ENCODE measurements around the gene MAB21L4.

MAB21L4 gene

DNA sequence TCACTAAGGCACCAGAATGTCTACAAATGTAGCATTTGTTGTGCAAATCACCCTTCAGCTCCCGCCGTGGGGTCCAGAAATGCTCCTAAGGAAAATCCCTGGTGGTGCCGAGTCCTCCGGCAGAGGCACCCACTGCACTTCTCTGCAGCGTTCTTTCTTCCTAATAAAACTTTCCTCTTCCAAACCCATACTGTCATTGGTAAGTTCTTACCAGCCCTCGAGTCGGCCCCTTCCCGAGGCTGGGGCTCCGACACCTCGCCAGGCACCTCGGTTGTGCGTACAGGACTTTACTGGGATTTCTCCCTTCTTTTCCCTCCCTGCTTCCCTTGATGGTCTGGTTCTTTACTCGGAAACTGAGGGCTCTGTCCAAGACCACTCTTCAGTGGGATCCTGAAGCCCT, 37.6 kb downstream of the MAB21L4 start:
- TF ChIP-seq, protein P1, sequence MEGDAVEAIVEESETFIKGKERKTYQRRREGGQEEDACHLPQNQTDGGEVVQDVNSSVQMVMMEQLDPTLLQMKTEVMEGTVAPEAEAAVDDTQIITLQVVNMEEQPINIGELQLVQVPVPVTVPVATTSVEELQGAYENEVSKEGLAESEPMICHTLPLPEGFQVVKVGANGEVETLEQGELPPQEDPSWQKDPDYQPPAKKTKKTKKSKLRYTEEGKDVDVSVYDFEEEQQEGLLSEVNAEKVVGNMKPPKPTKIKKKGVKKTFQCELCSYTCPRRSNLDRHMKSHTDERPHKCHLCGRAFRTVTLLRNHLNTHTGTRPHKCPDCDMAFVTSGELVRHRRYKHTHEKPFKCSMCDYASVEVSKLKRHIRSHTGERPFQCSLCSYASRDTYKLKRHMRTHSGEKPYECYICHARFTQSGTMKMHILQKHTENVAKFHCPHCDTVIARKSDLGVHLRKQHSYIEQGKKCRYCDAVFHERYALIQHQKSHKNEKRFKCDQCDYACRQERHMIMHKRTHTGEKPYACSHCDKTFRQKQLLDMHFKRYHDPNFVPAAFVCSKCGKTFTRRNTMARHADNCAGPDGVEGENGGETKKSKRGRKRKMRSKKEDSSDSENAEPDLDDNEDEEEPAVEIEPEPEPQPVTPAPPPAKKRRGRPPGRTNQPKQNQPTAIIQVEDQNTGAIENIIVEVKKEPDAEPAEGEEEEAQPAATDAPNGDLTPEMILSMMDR (IDR thresholded peaks at IDR 0.05), result no peak
- Histone ChIP-seq H3K9ac (no peak overlapping the region), H3K36me3 (ENCODE audit: control insufficient read depth, insufficient read depth, low read length) (no peaks in the 10 kb centered on the region), H3K4me2 (ENCODE audit: low read length) (no peak overlapping the region), H3K79me2 (no peaks in the 10 kb centered on the region), H3K9me3 (ENCODE audit: control insufficient read depth, low read length) (no peaks in the 10 kb centered on the region), H3K27me3 (ENCODE audit: control insufficient read depth, insufficient read depth, low read length) (no peaks in the 10 kb centered on the region), H2AFZ (no peak overlapping the region), H3K4me3 (ENCODE audit: low read depth, low read length) (no peak overlapping the region), H3K4me1 (no peaks in the 10 kb centered on the region), H3K27ac (no peak overlapping the region)

DNA sequence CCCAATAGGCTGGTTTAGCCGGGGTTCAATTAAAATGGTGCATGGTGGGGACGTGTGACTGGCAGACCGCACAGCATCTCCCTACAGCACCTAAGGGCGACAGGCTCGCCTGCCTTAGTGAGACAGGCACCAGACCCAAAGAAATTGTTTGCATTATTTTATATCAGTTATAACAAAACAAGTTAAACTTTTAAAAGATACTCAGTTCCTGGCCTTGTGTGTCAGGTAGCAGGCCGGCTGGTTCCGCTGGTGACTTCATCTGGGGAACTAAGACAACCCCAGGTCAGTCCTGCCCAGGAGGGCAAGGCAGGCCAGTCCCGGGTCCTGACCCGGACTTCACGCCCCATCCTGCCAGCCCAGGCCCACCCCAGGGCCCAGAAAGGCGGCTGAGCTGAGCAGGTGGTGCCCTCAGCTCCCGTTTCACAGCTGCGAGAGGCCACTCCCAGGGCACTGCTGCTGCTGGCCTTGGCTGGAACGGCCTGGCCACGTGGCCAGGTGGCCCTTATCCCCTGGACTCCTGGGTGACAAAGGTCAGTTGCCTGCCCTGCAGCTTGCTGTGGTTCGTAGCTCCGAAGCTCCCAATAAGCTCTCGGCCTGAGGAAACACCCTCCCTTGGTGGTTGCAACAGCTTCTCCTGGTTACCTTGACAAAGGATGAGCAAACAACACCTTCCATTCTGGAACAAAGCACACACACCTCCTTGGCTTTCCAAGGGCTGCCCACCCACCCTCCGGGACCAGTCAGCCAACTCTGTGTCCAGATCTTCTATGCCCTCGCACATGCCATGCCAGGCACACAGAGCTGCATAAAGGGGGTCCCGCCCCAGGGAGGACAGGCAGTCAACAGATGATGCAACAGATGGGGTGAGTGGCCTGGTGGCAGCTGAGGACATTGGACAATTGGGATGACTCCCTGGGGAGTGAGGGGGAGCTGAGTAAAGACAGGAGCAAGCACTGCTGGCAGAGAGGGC, 38.6 kb downstream of the MAB21L4 start:
- no peaks in the 10 kb centered on the region for H3K9me3 ChIP-seq (ENCODE audit: control insufficient read depth, low read length)
- no peak overlapping the region for H3K9ac ChIP-seq
- H3K4me3 ChIP-seq (ENCODE audit: low read depth, low read length), result no peak overlapping the region
- H3K27ac ChIP-seq, result no peak overlapping the region
- no peaks in the 10 kb centered on the region for H3K27me3 ChIP-seq (ENCODE audit: control insufficient read depth, insufficient read depth, low read length)
- H3K36me3 ChIP-seq (ENCODE audit: control insufficient read depth, insufficient read depth, low read length), result no peaks in the 10 kb centered on the region
- H3K4me1 ChIP-seq, result no peaks in the 10 kb centered on the region
- TF ChIP-seq, protein P1 (IDR thresholded peaks at IDR 0.05), result no peak
- H3K4me2 ChIP-seq (ENCODE audit: low read length), result no peak overlapping the region
- H2AFZ ChIP-seq, result no peak overlapping the region
- no peaks in the 10 kb centered on the region for H3K79me2 ChIP-seq

- Histone ChIP-seq H3K79me2 (no peaks in the 10 kb centered on the region), H3K4me1 (no peaks in the 10 kb centered on the region), H3K9ac (no peak overlapping the region), H3K9me3 (ENCODE audit: control insufficient read depth, low read length) (no peaks in the 10 kb centered on the region), H2AFZ (no peak overlapping the region), H3K4me2 (ENCODE audit: low read length) (no peak overlapping the region), H3K27me3 (ENCODE audit: control insufficient read depth, insufficient read depth, low read length) (no peaks in the 10 kb centered on the region), H3K36me3 (ENCODE audit: control insufficient read depth, insufficient read depth, low read length) (no peaks in the 10 kb centered on the region), H3K27ac (no peak overlapping the region), H3K4me3 (ENCODE audit: low read depth, low read length) (no peak overlapping the region)
- TF ChIP-seq, protein P1 (IDR thresholded peaks at IDR 0.05), result no peak
Observed at GRCh38 chr2:240856151-240856980, 39.6 kb downstream of the MAB21L4 start.

GRCh38 chr2:240855670-240856069, 40.3 kb downstream of the MAB21L4 start:
- no peak overlapping the region for H3K4me2 ChIP-seq (ENCODE audit: low read length)
- H2AFZ ChIP-seq, result no peak overlapping the region
- TF ChIP-seq, protein P1 (IDR thresholded peaks at IDR 0.05), result no peak
- H3K9me3 ChIP-seq (ENCODE audit: control insufficient read depth, low read length), result no peaks in the 10 kb centered on the region
- H3K4me1 ChIP-seq, result no peaks in the 10 kb centered on the region
- H3K79me2 ChIP-seq, result no peaks in the 10 kb centered on the region
- no peak overlapping the region for H3K27ac ChIP-seq
- no peak overlapping the region for H3K4me3 ChIP-seq (ENCODE audit: low read depth, low read length)
- H3K36me3 ChIP-seq (ENCODE audit: control insufficient read depth, insufficient read depth, low read length), result no peaks in the 10 kb centered on the region
- H3K27me3 ChIP-seq (ENCODE audit: control insufficient read depth, insufficient read depth, low read length), result no peaks in the 10 kb centered on the region
- no peak overlapping the region for H3K9ac ChIP-seq
